Activated naive CD4-positive, alpha-beta T cell treated with anti-CD3 and anti-CD28 coated beads, Interleukin-2, amount 10 ng/mL, durations not matched to agents 7 days and 5 days (primary cell): ENCODE data around the gene PON2.
"Not testable (repeated sequence)": the region's sequence is repeated elsewhere in the genome, so short reads cannot be mapped to it uniquely, and the experiment has no call there.

Source experiments
- CTCF ChIA-PET: fragments of 350-600 bp; sonication (Branson Sonifier 250); formaldehyde crosslinking; loops from one replicate; lab custom pipeline; 2021; ENCODE audit warnings: antibody characterized with exemption; lab: Charles Lee
- DNase-seq: peaks from one replicate; pipeline ENCODE4 v3.0.0-alpha.2; 2020
- H3K27ac Mint-ChIP-seq: one replicate; pipeline ENCODE4 v1.8.0; 2021; ENCODE audit warnings: mild to moderate bottlenecking, moderate library complexity, mixed read lengths
- H3K27me3 Mint-ChIP-seq: one replicate; pipeline ENCODE4 v1.8.0; 2021; ENCODE audit warnings: mild to moderate bottlenecking, mixed read lengths
- H3K36me3 Mint-ChIP-seq: one replicate; pipeline ENCODE4 v1.8.0; 2021; ENCODE audit warnings: mixed read lengths
- H3K4me1 Mint-ChIP-seq: one replicate; pipeline ENCODE4 v1.8.0; 2021; ENCODE audit warnings: mixed read lengths
- H3K4me3 Mint-ChIP-seq: one replicate; pipeline ENCODE4 v1.8.0; 2021; ENCODE audit warnings: mild to moderate bottlenecking, moderate library complexity, mixed read lengths
- H3K9me3 Mint-ChIP-seq: one replicate; pipeline ENCODE4 v1.8.0; 2021; ENCODE audit warnings: mixed read lengths

The PON2 gene

GRCh38 chr7:95405208-95405607 lies 29.6 kb downstream of the PON2 start:
- Mint-ChIP-seq H3K27me3 (peaks cover 4% of the 10 kb centered on the region), H3K36me3 (no peaks in the 10 kb centered on the region), H3K4me3 (no peak overlapping the region), H3K27ac (no peak overlapping the region), H3K9me3 (no peaks in the 10 kb centered on the region), H3K4me1 (no peaks in the 10 kb centered on the region)
- no peak for DNase-seq
- CTCF ChIA-PET, result no interaction called here

DNA sequence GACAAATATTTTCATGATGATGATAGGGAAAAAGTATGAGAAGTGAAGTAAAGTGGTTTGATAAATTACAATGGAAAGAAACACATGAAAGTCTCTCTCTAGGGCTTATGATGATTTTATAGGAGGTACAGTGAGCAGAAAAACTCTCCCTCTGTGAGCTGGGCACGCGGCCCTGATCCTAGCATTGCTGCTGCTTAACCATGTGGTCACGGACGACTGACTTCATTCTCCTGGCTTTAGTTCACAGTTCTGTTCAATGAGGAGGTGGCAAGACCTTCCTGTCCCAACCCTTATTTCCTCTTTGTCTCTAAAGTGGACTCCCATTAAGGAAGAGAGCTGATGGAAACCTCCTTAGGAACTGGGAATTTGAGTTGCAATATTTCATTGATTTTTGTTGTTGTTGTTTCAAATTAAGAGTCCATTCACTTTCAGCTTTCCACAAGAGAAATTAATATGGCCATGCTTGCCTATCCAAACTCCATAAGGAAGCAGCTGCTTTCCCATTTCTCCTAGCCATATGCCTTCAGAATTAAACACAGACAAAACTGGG lies 30.4 kb downstream of the PON2 start:
- H3K4me3 Mint-ChIP-seq, result no peak overlapping the region
- no peak for DNase-seq
- CTCF ChIA-PET, result no interaction called here
- no peaks in the 10 kb centered on the region for H3K4me1 Mint-ChIP-seq
- H3K9me3 Mint-ChIP-seq, result no peaks in the 10 kb centered on the region
- no peak overlapping the region for H3K27ac Mint-ChIP-seq
- no peaks in the 10 kb centered on the region for H3K36me3 Mint-ChIP-seq
- peaks cover 4% of the 10 kb centered on the region for H3K27me3 Mint-ChIP-seq

GRCh38 chr7:95398155-95398940 lies 36.5 kb downstream of the PON2 start:
- Mint-ChIP-seq H3K36me3 (no peaks in the 10 kb centered on the region), H3K27me3 (peaks cover 35% of the 10 kb centered on the region), H3K9me3 (no peaks in the 10 kb centered on the region), H3K27ac (no peak overlapping the region), H3K4me3 (no peak overlapping the region), H3K4me1 (no peaks in the 10 kb centered on the region)
- DNase-seq, result no peak
- CTCF ChIA-PET, result interaction anchor here (3.0 kb wide), 1 partner anchor 79 kb away, joined by 19 read pairs; no protein-coding TSS in a partner anchor

GRCh38 chr7:95397381-95397780 lies 37.4 kb downstream of the PON2 start:
- no peaks in the 10 kb centered on the region for H3K4me1 Mint-ChIP-seq
- no peaks in the 10 kb centered on the region for H3K9me3 Mint-ChIP-seq
- DNase-seq, result no peak
- peaks cover 35% of the 10 kb centered on the region for H3K27me3 Mint-ChIP-seq
- no peak overlapping the region for H3K27ac Mint-ChIP-seq
- no peak overlapping the region for H3K4me3 Mint-ChIP-seq
- CTCF ChIA-PET, result interaction anchor here (3.0 kb wide), 1 partner anchor 80 kb away, joined by 19 read pairs; no protein-coding TSS in a partner anchor
- H3K36me3 Mint-ChIP-seq, result no peaks in the 10 kb centered on the region

DNA sequence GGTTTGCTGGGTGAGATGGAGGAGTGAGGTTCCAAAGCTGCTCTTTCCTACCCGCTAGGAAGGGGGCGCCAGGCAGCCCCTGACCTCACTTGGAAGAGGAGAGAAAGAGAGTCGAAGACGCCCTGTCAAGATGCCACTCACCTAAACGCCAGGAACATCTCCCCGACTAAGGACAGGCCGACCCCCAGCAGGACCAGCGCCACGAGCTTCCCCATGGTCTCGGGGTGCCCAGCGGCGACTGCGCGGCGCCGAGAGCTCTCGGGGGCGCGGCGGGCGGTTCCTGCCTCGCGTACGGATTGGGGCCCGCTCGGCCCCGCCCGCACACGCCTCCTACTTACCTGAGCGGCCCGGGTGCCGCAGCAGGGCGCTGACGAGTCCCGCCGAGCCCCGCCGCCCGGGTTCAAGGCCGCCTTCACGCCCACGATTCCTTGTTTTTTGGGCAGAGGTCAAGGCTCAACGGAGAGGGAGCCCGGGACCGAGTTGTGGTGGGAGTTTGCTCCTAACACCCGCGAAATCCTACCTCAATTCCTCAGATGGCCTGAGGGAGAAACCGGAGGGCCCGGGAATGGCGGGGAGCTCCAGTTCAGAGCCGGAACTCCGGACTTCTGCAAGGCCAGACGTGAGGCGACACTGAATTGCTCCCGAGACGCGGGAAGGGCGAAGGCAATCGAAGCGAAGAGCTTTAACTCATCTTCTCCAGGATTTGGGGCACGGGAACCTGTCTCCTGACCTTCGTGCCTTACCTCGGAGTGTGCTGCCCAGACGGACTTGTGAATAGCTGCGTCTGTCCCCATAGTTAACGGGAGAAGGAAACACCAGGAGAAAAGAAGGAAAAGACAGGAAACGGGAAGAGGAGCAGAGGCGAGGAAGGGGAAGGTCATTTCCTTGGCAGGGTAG lies 38.4 kb downstream of the PON2 start, which contains the start of gene PON3:
Gene PON3, minus strand, starts transcription at position 240 of the 897 bp plus-strand sequence. Its CDS starts 25 bp downstream, at position 215.
- Mint-ChIP-seq H3K27ac (no peak within 1 kb of the TSS), H3K36me3 (no peaks in the 10 kb centered on the region), H3K9me3 (no peaks in the 10 kb centered on the region), H3K27me3 (peaks cover 35% of the 10 kb centered on the region), H3K4me3 (peak within 1 kb of the TSS; percentile 61), H3K4me1 (no peaks in the 10 kb centered on the region)
- peak; percentile 27 for DNase-seq
- CTCF ChIA-PET, result interaction anchor here (1.1 to 3.0 kb wide), 3 partner anchors 50 to 294 kb away, joined by 3 to 19 read pairs (median 6); no protein-coding TSS in a partner anchor

- Mint-ChIP-seq H3K4me1 (no peaks in the 10 kb centered on the region), H3K4me3 (no peak overlapping the region), H3K36me3 (no peaks in the 10 kb centered on the region), H3K27ac (no peak overlapping the region), H3K9me3 (no peaks in the 10 kb centered on the region), H3K27me3 (peaks cover 35% of the 10 kb centered on the region)
- CTCF ChIA-PET, result interaction anchor here (1.1 to 3.0 kb wide), 3 partner anchors 51 to 294 kb away, joined by 3 to 19 read pairs (median 6); no protein-coding TSS in a partner anchor
- no peak for DNase-seq
These were observed 39.1 kb downstream of the PON2 start for GRCh38 chr7:95395755-95396135.

- no peak for DNase-seq
- no peak overlapping the region for H3K27ac Mint-ChIP-seq
- no peaks in the 10 kb centered on the region for H3K4me1 Mint-ChIP-seq
- CTCF ChIA-PET, result no interaction called here
- no peak overlapping the region for H3K4me3 Mint-ChIP-seq
- H3K27me3 Mint-ChIP-seq, result peaks cover 31% of the 10 kb centered on the region
- no peaks in the 10 kb centered on the region for H3K36me3 Mint-ChIP-seq
- H3K9me3 Mint-ChIP-seq, result no peaks in the 10 kb centered on the region
These were observed 40.5 kb downstream of the PON2 start for GRCh38 chr7:95394370-95394769.

GRCh38 chr7:95391761-95392160 lies 43.1 kb downstream of the PON2 start:
- CTCF ChIA-PET, result interaction anchor here (0.6 kb wide), 1 partner anchor 85 kb away, joined by 3 read pairs; no protein-coding TSS in a partner anchor
- no peak for DNase-seq
- no peaks in the 10 kb centered on the region for H3K36me3 Mint-ChIP-seq
- H3K4me1 Mint-ChIP-seq, result no peaks in the 10 kb centered on the region
- no peaks in the 10 kb centered on the region for H3K9me3 Mint-ChIP-seq
- H3K4me3 Mint-ChIP-seq, result no peak overlapping the region
- H3K27me3 Mint-ChIP-seq, result peaks cover 23% of the 10 kb centered on the region
- H3K27ac Mint-ChIP-seq, result no peak overlapping the region

DNA sequence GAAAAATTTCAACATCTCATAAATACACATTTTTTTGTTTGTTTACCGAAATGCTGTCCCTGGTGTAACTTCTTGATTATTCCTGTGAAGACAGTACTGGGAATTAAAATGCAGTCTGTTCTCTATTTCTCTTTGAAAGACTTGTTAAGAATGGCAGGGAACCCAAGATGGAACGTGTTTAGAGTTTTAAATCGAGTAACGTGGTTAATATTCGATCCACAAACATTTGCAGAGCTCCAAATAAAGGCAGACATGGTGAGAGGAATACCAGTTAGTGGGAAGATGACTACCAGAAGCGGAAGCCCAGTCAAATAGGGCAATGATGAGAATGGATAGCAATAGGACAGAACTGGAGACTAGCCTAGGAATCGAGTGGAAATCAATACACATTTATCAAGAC lies 45.3 kb downstream of the PON2 start:
- no peak overlapping the region for H3K27ac Mint-ChIP-seq
- no peaks in the 10 kb centered on the region for H3K4me1 Mint-ChIP-seq
- CTCF ChIA-PET, result no interaction called here
- H3K27me3 Mint-ChIP-seq, result peaks cover 7% of the 10 kb centered on the region
- H3K9me3 Mint-ChIP-seq, result peaks cover under 1% of the 10 kb centered on the region
- H3K36me3 Mint-ChIP-seq, result no peaks in the 10 kb centered on the region
- no peak overlapping the region for H3K4me3 Mint-ChIP-seq
- DNase-seq, result no peak

GRCh38 chr7:95379457-95379856 lies 55.4 kb downstream of the PON2 start:
- CTCF ChIA-PET, DNase-seq, H3K9me3 Mint-ChIP-seq, H3K27me3 Mint-ChIP-seq, H3K4me1 Mint-ChIP-seq, H3K4me3 Mint-ChIP-seq, H3K36me3 Mint-ChIP-seq, H3K27ac Mint-ChIP-seq: not testable (repeated sequence)

DNA sequence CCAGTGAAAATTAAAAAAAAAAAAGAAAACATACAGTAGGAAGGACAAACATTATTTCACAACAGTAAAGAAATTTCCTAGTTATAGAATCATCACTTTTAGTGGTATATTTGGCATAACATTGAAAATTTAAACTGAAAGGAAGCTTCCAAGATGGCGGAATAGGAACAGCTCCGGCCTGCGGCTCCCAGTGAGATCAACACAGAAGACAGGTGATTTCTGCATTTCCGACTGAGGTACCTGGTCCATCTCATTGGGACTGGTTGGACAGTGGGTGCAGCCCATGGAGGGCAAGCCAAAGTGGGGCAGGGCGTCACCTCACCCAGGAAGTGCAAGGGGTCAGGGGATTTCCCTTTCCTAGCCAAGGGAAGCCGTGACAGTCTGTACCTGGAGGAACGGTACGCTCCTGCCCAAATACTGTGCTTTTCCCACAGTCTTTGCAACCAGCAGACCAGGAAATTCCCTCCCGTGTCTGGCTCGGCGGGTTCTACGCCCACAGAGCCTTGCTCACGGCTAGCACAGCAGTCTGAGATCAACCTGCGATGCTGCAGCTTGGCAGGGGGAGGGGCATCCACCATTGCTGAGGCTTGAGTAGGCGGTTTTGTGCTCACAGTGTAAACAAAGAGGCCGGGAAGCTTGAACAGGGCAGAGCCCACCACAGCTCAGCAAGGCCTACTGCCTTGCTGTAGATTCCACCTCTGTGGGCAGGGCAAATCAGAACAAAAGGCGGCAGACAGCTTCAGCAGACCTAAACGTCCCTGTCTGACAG lies 58.0 kb downstream of the PON2 start:
- DNase-seq, result no peak

DNA sequence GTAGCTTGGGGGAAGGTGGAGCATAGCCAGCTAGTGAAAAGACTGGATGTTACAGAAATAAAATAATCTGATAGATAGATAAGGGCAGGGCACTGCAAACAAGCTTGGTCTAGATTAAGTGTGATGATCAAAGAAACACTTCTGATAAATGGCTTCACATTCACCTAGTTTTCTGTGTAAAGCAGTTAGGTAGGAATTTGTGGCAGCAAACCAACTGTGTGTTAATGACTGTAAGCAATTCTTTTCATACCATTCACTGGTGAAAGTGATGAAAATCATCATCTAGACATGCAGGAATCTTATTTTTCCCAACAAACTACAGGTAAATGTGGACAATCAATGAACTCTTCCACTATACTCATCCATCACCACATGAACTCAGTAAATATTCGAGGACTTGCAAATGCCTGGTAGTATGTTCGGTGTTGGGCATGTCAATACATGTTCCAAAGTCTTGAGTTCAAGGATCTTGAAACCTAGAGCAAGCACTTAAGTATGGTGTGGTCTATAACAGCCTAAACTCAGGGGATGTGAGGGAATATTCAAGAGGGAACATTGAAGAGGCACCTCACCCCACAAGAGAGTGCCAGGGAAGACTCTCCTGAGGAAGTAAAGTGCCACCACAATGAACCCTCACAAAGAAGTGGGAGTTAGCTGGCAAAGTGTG lies 59.1 kb downstream of the PON2 start:
- CTCF ChIA-PET, result no interaction called here
- Mint-ChIP-seq H3K4me1 (no peaks in the 10 kb centered on the region), H3K27me3 (no peaks in the 10 kb centered on the region), H3K27ac (no peak overlapping the region), H3K4me3 (no peak overlapping the region), H3K36me3 (no peaks in the 10 kb centered on the region), H3K9me3 (peaks cover 3% of the 10 kb centered on the region)
- DNase-seq, result no peak

More for the DNA sequence above, 58.0 kb downstream of the PON2 start:
- Mint-ChIP-seq H3K27me3 (no peaks in the 10 kb centered on the region), H3K4me3 (no peak overlapping the region), H3K36me3 (no peaks in the 10 kb centered on the region), H3K27ac (no peak overlapping the region), H3K4me1 (no peaks in the 10 kb centered on the region), H3K9me3 (peaks cover 3% of the 10 kb centered on the region)
- CTCF ChIA-PET, result no interaction called here

DNA sequence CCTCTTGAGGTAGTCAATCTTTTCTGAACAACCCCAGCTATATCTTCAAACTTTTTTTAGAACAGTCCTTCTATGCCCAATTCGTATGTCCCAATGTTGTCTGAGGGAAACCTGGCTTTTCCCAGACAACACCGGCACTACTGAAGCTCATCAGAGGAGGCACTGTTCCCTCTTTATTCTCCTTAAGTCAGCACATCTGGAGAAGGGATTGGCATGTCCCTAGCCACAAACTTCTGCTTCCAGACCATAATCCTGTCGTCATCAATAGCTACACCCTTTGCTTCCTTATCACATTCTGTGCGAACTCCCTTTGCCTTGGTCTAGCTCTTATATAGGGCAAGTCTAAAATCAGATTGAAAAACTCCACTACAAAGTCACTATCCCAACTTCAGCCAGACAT lies 61.5 kb downstream of the PON2 start:
- no peaks in the 10 kb centered on the region for H3K4me1 Mint-ChIP-seq
- H3K4me3 Mint-ChIP-seq, result no peak overlapping the region

More for the DNA sequence above, 61.5 kb downstream of the PON2 start:
- CTCF ChIA-PET, result no interaction called here
- H3K9me3 Mint-ChIP-seq, result no peaks in the 10 kb centered on the region
- H3K27ac Mint-ChIP-seq, result no peak overlapping the region
- no peaks in the 10 kb centered on the region for H3K27me3 Mint-ChIP-seq
- no peak for DNase-seq
- no peaks in the 10 kb centered on the region for H3K36me3 Mint-ChIP-seq
